ENCODE measurements around the gene MAPK8IP1. TPM values are rescaled to one million over a fixed set of nuclear protein-coding genes. Genes with fewer than 3 reads are reported as not detected.

MAPK8IP1 gene
- total and polyA plus RNA-seq, 2 donors (not counting 1 experiment from before 2014, with no cell fraction given): 2.1 to 4.0 TPM

DNA sequence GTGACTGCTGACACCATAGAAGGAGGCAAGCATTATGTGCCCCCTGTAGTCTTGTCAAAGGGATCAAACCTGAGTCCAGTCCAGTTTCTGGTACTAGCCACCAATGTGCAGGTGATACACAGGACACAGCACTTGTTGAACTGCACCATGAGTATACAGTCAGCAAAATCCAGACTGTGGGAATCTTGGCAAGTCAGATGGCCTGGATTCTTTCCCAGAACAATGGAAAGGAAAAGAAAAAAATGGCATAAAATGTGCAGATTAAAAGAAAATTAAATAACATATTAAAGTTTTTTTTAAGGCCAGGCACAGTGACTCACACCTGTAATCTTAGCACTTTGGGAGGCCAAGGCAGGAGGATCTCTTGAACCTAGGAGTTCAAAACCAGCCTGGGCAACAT is 21.4 kb upstream of the MAPK8IP1 start:
- POLR2A ChIA-PET: no interaction called here
- H3K4me3 Mint-ChIP-seq: no peak overlapping the region
- Histone ChIP-seq H3K9me3 (ENCODE audit: control extremely low read depth in 1 of 3, control insufficient read depth in 2 of 3, insufficient read depth in 1 of 3, low read length in 2 of 3) (no peaks in the 10 kb centered on the region), H3K4me3 (ENCODE audit: control extremely low read depth in 1 of 5, extremely low read depth in 1 of 5, insufficient read depth in 1 of 5, low read depth in 2 of 5, low read length in 4 of 5) (no peak overlapping the region), H3K79me2 (ENCODE audit: control insufficient read depth, insufficient read depth, low read length) (peaks cover 4% of the 10 kb centered on the region), H4K20me1 (ENCODE audit: control insufficient read depth, insufficient read depth, low read length, poor library complexity, severe bottlenecking) (peaks cover 20% of the 10 kb centered on the region), H3K36me3 (replicated peaks in 1 of 2; ENCODE audit: control extremely low read depth in 1 of 2, control insufficient read depth in 1 of 2, extremely low read depth in 1 of 2, insufficient read depth in 2 of 2, low read length in 1 of 2) (peaks cover 6 to 89% of the 10 kb centered on the region in 2 experiments), H3K27me3 (replicated peaks in 1 of 4; ENCODE audit: control extremely low read depth in 1 of 4, control insufficient read depth in 3 of 4, insufficient read depth in 4 of 4, low read length in 3 of 4) (no peaks in the 10 kb centered on the region), H3K4me2 (replicated peaks; ENCODE audit: low read depth, low read length, poor library complexity, severe bottlenecking) (no peak overlapping the region), H3K4me1 (ENCODE audit: control insufficient read depth in 2 of 2, insufficient read depth in 2 of 2, low read length in 2 of 2) (no peaks in the 10 kb centered on the region), H3K9ac (ENCODE audit: low read length) (no peak overlapping the region), H2AFZ (ENCODE audit: insufficient read depth, low read depth, low read length, poor library complexity, severe bottlenecking) (no peak overlapping the region), H3K27ac (ENCODE audit: low read length in 2 of 2) (no peak overlapping the region)
- H3K9me3 Mint-ChIP-seq (ENCODE audit: insufficient read depth): no peaks in the 10 kb centered on the region
- intact Hi-C loops (cut with micrococcal nuclease): no loop called here
- no peak for ATAC-seq (ENCODE audit: low read depth)
- no peaks in the 10 kb centered on the region for H3K27me3 Mint-ChIP-seq
- no peak for TF ChIP-seq EZH2 (IDR thresholded peaks at IDR 0.05; ENCODE audit: borderline replicate concordance, insufficient read depth, low read depth, low read length, poor library complexity, severe bottlenecking)
- TF ChIP-seq, protein P1, sequence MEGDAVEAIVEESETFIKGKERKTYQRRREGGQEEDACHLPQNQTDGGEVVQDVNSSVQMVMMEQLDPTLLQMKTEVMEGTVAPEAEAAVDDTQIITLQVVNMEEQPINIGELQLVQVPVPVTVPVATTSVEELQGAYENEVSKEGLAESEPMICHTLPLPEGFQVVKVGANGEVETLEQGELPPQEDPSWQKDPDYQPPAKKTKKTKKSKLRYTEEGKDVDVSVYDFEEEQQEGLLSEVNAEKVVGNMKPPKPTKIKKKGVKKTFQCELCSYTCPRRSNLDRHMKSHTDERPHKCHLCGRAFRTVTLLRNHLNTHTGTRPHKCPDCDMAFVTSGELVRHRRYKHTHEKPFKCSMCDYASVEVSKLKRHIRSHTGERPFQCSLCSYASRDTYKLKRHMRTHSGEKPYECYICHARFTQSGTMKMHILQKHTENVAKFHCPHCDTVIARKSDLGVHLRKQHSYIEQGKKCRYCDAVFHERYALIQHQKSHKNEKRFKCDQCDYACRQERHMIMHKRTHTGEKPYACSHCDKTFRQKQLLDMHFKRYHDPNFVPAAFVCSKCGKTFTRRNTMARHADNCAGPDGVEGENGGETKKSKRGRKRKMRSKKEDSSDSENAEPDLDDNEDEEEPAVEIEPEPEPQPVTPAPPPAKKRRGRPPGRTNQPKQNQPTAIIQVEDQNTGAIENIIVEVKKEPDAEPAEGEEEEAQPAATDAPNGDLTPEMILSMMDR (IDR thresholded peaks at IDR 0.05): no peak
- no peak for DNase-seq
- H3K27ac Mint-ChIP-seq: no peak overlapping the region
- H3K4me1 Mint-ChIP-seq: no peaks in the 10 kb centered on the region
- CTCF ChIA-PET: interaction anchor here (1.1 to 1.7 kb wide), 2 partner anchors 9 to 143 kb away, joined by 3 to 4 read pairs; no protein-coding TSS in a partner anchor

GRCh38 chr11:45869551-45869950 is 15.9 kb upstream of the MAPK8IP1 start:
- ATAC-seq (ENCODE audit: low read depth): no peak
- Histone ChIP-seq H3K4me3 (ENCODE audit: control extremely low read depth in 1 of 5, extremely low read depth in 1 of 5, insufficient read depth in 1 of 5, low read depth in 2 of 5, low read length in 4 of 5) (no peak overlapping the region), H3K9ac (ENCODE audit: low read length) (no peak overlapping the region), H3K9me3 (ENCODE audit: control extremely low read depth in 1 of 3, control insufficient read depth in 2 of 3, insufficient read depth in 1 of 3, low read length in 2 of 3) (no peaks in the 10 kb centered on the region), H3K27ac (ENCODE audit: low read length in 2 of 2) (no peak overlapping the region), H3K36me3 (replicated peaks in 1 of 2; ENCODE audit: control extremely low read depth in 1 of 2, control insufficient read depth in 1 of 2, extremely low read depth in 1 of 2, insufficient read depth in 2 of 2, low read length in 1 of 2) (peaks cover 0 to 82% of the 10 kb centered on the region in 2 experiments), H3K79me2 (ENCODE audit: control insufficient read depth, insufficient read depth, low read length) (no peaks in the 10 kb centered on the region), H3K4me2 (replicated peaks; ENCODE audit: low read depth, low read length, poor library complexity, severe bottlenecking) (no peak overlapping the region), H3K4me1 (ENCODE audit: control insufficient read depth in 2 of 2, insufficient read depth in 2 of 2, low read length in 2 of 2) (no peaks in the 10 kb centered on the region), H4K20me1 (ENCODE audit: control insufficient read depth, insufficient read depth, low read length, poor library complexity, severe bottlenecking) (no peaks in the 10 kb centered on the region), H2AFZ (ENCODE audit: insufficient read depth, low read depth, low read length, poor library complexity, severe bottlenecking) (no peak overlapping the region), H3K27me3 (replicated peaks in 1 of 4; ENCODE audit: control extremely low read depth in 1 of 4, control insufficient read depth in 3 of 4, insufficient read depth in 4 of 4, low read length in 3 of 4) (no peaks in the 10 kb centered on the region)
- 91% methylated on average over 12 of the region's 12 CpGs for WGBS (ENCODE audit: insufficient coverage)
- intact Hi-C loops (cut with micrococcal nuclease): no loop called here
- Mint-ChIP-seq H3K9me3 (ENCODE audit: insufficient read depth) (no peaks in the 10 kb centered on the region), H3K4me3 (no peak overlapping the region), H3K4me1 (no peaks in the 10 kb centered on the region), H3K27ac (no peak overlapping the region), H3K27me3 (no peaks in the 10 kb centered on the region)
- no peak for DNase-seq
- ChIA-PET CTCF (interaction anchor here (2.3 kb wide), 1 partner anchor 137 kb away, joined by 8 read pairs; no protein-coding TSS in a partner anchor), POLR2A (no interaction called here)
- TF ChIP-seq EZH2 (IDR thresholded peaks at IDR 0.05; ENCODE audit: borderline replicate concordance, insufficient read depth, low read depth, low read length, poor library complexity, severe bottlenecking): no peak
- TF ChIP-seq, protein P1 (IDR thresholded peaks at IDR 0.05): no peak

All from B cell (primary cell).